PC-9 (cell line): ENCODE measurements around the gene KRT38. TPM values are rescaled to one million over a fixed set of nuclear protein-coding genes. Genes with fewer than 3 reads are reported as not detected.

Experiments used
- BruUV-seq: library from RNA; stranded (reverse); fragments of 400-500 nt; replicated peaks from 2 replicates; lab custom pipeline; 2021; lab: Mats Ljungman, UMichigan
- CTCF ChIA-PET: fragments of 300-600 bp; sonication (Branson Sonifier 250); formaldehyde crosslinking; loops from one replicate; lab custom pipeline; 2022; ENCODE audit warnings: antibody characterized with exemption; lab: Charles Lee
- POLR2A ChIA-PET: fragments of 300-600 bp; sonication (Branson Sonifier 250); formaldehyde crosslinking; loops from one replicate; lab custom pipeline; 2022; ENCODE audit warnings: antibody characterized with exemption; ENCODE audit not compliant: unreplicated experiment; lab: Charles Lee
- DNase-seq, 2 experiments: peaks; one replicate each; pipeline versions ENCODE4 v3.0.0 to v3.0.0-alpha.2; 2015 to 2022; ENCODE audit warnings: mixed read lengths in 1 of 2
- H2AFZ ChIP-seq: fragments of 200-600 bp; sonication (generic); 2 replicates; pipeline ENCODE4 v1.8.1; 2017; ENCODE audit warnings: antibody characterized with exemption
- H3F3A ChIP-seq: fragments of 200-600 bp; sonication (generic); 2 replicates; pipeline ENCODE4 v1.8.1; 2017; ENCODE audit warnings: antibody characterized with exemption, mild to moderate bottlenecking, low read depth; ENCODE audit not compliant: insufficient read depth
- H3K27ac ChIP-seq: fragments of 200-600 bp; sonication (generic); 2 replicates; pipeline ENCODE4 v1.6.1; 2016; ENCODE audit warnings: mixed run types
- H3K27me3 ChIP-seq: fragments of 200-600 bp; sonication (generic); 2 replicates; pipeline ENCODE4 v1.6.1; 2016; ENCODE audit warnings: low read depth, mixed run types; ENCODE audit not compliant: insufficient read depth
- H3K36me3 ChIP-seq: fragments of 200-600 bp; sonication (generic); 2 replicates; pipeline ENCODE4 v1.6.1; 2016; ENCODE audit warnings: low read depth, mixed run types
- H3K4me1 ChIP-seq: fragments of 200-600 bp; sonication (generic); replicated peaks from 2 replicates; pipeline ENCODE4 v1.6.1; 2016; ENCODE audit warnings: mixed run types; ENCODE audit not compliant: insufficient read depth
- H3K4me2 ChIP-seq: fragments of 200-600 bp; sonication (generic); 2 replicates; pipeline ENCODE4 v1.6.1; 2017; ENCODE audit warnings: mixed run types
- H3K4me3 ChIP-seq: fragments of 200-600 bp; sonication (generic); 2 replicates; pipeline ENCODE4 v1.6.1; 2016; ENCODE audit warnings: mixed run types
- H3K79me2 ChIP-seq: fragments of 200-600 bp; sonication (generic); 2 replicates; pipeline ENCODE4 v1.6.1; 2017; ENCODE audit warnings: low read depth, mixed run types
- H3K9me2 ChIP-seq: fragments of 200-600 bp; sonication (generic); 2 replicates; pipeline ENCODE4 v1.8.1; 2017; ENCODE audit warnings: mild to moderate bottlenecking; ENCODE audit not compliant: insufficient read depth
- H3K9me3 ChIP-seq: fragments of 200-600 bp; sonication (generic); 2 replicates; pipeline ENCODE4 v1.8.1; 2016; ENCODE audit warnings: low read depth; ENCODE audit not compliant: insufficient read depth
- H4K20me1 ChIP-seq: fragments of 200-600 bp; sonication (generic); 2 replicates; pipeline ENCODE4 v1.8.1; 2017; ENCODE audit not compliant: insufficient read depth
- EZH2 ChIP-seq: fragments of 200-600 bp; sonication (generic); IDR thresholded peaks from 2 replicates; pipeline ENCODE4 v1.8.0; 2017; ENCODE audit warnings: antibody characterized with exemption, low read depth
- intact Hi-C: fragments of 100-400 bp; cut with micrococcal nuclease; formaldehyde crosslinking; loops from one replicate; pipeline ENCODE4 v1.10.0; 2022; ENCODE audit not compliant: unreplicated experiment
- total RNA-seq: library from RNA; stranded (reverse); gene quantifications from 2 replicates; pipeline ENCODE4 v1.2.3, GENCODE V29; 2021
- TF ChIP-seq, protein P1 (sequence below): fragments of 200-600 bp; sonication (generic); conservative IDR thresholded peaks from 2 replicates; pipeline ENCODE4 v1.6.1; 2017; ENCODE audit warnings: mixed run types, antibody characterized with exemption, mild to moderate bottlenecking, moderate library complexity

KRT38 gene
- total RNA-seq, 1 experiment from 2014 or later = not detected

DNA sequence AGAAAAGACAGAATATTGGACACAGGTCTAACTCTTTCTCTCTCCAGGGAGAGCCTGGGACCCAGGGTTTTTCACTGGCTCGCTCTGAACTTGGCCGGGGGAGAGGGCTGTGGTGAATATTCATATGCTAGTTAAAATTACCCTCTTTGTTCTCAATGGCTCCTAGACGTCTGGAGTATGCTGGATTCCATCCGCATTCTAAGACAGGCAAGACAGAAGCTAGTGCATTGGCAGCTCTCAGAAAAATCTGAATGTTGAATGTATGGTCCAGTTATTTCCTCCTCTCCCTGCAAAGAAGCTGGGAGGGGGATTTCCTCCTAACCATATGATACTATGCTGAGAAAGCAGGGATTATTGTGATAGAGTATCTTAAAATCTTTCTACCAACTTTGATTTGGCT lies 53.1 kb downstream of the KRT38 start:
- intact Hi-C loops = no loop called here

DNA sequence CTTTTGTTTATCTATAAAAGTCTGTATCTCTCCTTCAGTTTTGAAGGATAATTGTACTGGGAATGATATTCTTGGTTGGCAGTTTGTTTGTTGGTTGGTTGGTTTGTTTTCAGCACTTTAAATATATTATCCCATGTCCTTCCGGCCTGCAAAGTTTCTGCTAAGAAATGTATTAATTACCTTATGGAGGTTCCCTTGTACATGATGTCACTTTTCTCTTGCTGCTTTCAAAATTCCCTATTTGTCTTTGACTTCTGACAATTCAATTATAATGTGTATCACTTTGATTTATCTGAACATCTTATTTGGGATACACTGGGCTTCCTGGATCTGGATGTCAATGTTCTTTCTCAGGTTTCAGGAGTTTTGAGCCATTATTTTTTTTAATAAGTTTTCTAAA lies 54.6 kb downstream of the KRT38 start:
- Histone ChIP-seq H3K27me3 (no peaks in the 10 kb centered on the region), H3K79me2 (no peaks in the 10 kb centered on the region), H4K20me1 (no peaks in the 10 kb centered on the region), H3K4me1 (peaks cover 3% of the 10 kb centered on the region; the same call in 1 of the 2 replicates), H3K9me2 (no peaks in the 10 kb centered on the region), H3K4me2 (no peak overlapping the region), H3K4me3 (no peak overlapping the region), H3F3A (no peaks in the 10 kb centered on the region), H2AFZ (no peak overlapping the region), H3K27ac (no peak overlapping the region), H3K9me3 (peaks cover 14% of the 10 kb centered on the region), H3K36me3 (no peaks in the 10 kb centered on the region)
- ChIA-PET CTCF (no interaction called here), POLR2A (no interaction called here)
- intact Hi-C loops = no loop called here
- TF ChIP-seq, protein P1, sequence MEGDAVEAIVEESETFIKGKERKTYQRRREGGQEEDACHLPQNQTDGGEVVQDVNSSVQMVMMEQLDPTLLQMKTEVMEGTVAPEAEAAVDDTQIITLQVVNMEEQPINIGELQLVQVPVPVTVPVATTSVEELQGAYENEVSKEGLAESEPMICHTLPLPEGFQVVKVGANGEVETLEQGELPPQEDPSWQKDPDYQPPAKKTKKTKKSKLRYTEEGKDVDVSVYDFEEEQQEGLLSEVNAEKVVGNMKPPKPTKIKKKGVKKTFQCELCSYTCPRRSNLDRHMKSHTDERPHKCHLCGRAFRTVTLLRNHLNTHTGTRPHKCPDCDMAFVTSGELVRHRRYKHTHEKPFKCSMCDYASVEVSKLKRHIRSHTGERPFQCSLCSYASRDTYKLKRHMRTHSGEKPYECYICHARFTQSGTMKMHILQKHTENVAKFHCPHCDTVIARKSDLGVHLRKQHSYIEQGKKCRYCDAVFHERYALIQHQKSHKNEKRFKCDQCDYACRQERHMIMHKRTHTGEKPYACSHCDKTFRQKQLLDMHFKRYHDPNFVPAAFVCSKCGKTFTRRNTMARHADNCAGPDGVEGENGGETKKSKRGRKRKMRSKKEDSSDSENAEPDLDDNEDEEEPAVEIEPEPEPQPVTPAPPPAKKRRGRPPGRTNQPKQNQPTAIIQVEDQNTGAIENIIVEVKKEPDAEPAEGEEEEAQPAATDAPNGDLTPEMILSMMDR = no peak
- no peak for TF ChIP-seq EZH2
- no TSS peak for BruUV-seq
- no peak for DNase-seq

More for the DNA sequence above, 53.1 kb downstream of the KRT38 start:
- peaks cover 11% of the 10 kb centered on the region for H3K4me1 ChIP-seq
- ChIA-PET POLR2A (no interaction called here), CTCF (no interaction called here)
- no peaks in the 10 kb centered on the region for H4K20me1 ChIP-seq
- H3K9me3 ChIP-seq = peaks cover 14% of the 10 kb centered on the region
- no peak overlapping the region for H3K4me3 ChIP-seq
- no peak overlapping the region for H3K27ac ChIP-seq
- H3K4me2 ChIP-seq = no peak overlapping the region
- BruUV-seq = no TSS peak
- no peaks in the 10 kb centered on the region for H3F3A ChIP-seq
- no peak overlapping the region for H2AFZ ChIP-seq
- no peaks in the 10 kb centered on the region for H3K9me2 ChIP-seq
- H3K79me2 ChIP-seq = no peaks in the 10 kb centered on the region
- TF ChIP-seq, protein P1 = no peak
- TF ChIP-seq EZH2 = no peak
- DNase-seq = no peak
- H3K36me3 ChIP-seq = no peaks in the 10 kb centered on the region
- no peaks in the 10 kb centered on the region for H3K27me3 ChIP-seq

Other genes starting within 250 kb of the KRT38 start
- not detected in 2 replicates for gene KRTAP9-2, start 214.3 kb downstream of the KRT38 start, total RNA-seq
- not detected in 2 replicates for gene KRTAP9-3, start 208.5 kb downstream of the KRT38 start, total RNA-seq
- gene KRTAP9-8, start 203.0 kb downstream of the KRT38 start, total RNA-seq = not detected in 2 replicates
- gene KRTAP9-4, start 191.3 kb downstream of the KRT38 start, total RNA-seq = not detected in 2 replicates
- not detected in 2 replicates for gene KRTAP9-9, start 185.6 kb downstream of the KRT38 start, total RNA-seq
- gene KRTAP9-6, start 175.6 kb downstream of the KRT38 start, total RNA-seq = not detected in 2 replicates
- not detected in 2 replicates for gene KRTAP9-7, start 165.3 kb downstream of the KRT38 start, total RNA-seq
- gene KRTAP29-1, start 138.1 kb downstream of the KRT38 start, total RNA-seq = not detected in 2 replicates
- gene KRTAP16-1, start 131.7 kb downstream of the KRT38 start, total RNA-seq = not detected in 2 replicates
- gene KRTAP17-1, start 125.3 kb downstream of the KRT38 start, total RNA-seq = not detected in 2 replicates
- not detected in 2 replicates for gene KRT33A, start 90.2 kb downstream of the KRT38 start, total RNA-seq
- gene KRT33B, start 71.2 kb downstream of the KRT38 start, total RNA-seq = not detected in 2 replicates
- 0.45 and 1.4 TPM in 2 replicates for gene KRT34, start 58.7 kb downstream of the KRT38 start, total RNA-seq
- not detected in 2 replicates for gene KRT31, start 43.4 kb downstream of the KRT38 start, total RNA-seq
- gene KRT37, start 16.4 kb downstream of the KRT38 start, total RNA-seq = not detected in 2 replicates
- not detected in 2 replicates for gene KRT32, start 26.4 kb upstream of the KRT38 start, total RNA-seq
- gene KRT35, start 40.2 kb upstream of the KRT38 start, total RNA-seq = not detected in 2 replicates
- gene KRT36, start 48.9 kb upstream of the KRT38 start, total RNA-seq = not detected in 2 replicates
- 606 and 1,548 TPM in 2 replicates for gene KRT13, start 64.6 kb upstream of the KRT38 start, total RNA-seq
- 41.9 and 49.9 TPM in 2 replicates for gene KRT15, start 77.9 kb upstream of the KRT38 start, total RNA-seq
- 1,811 and 2,277 TPM in 2 replicates for gene KRT19, start 87.3 kb upstream of the KRT38 start, total RNA-seq
- gene KRT9, start 131.1 kb upstream of the KRT38 start, total RNA-seq = 0.55 and 0.73 TPM in 2 replicates
- gene KRT14, start 145.9 kb upstream of the KRT38 start, total RNA-seq = 2.2 and 2.5 TPM in 2 replicates
- gene KRT16, start 171.8 kb upstream of the KRT38 start, total RNA-seq = 41.7 and 53.5 TPM in 2 replicates
- gene KRT17, start 183.6 kb upstream of the KRT38 start, total RNA-seq = 29.0 and 80.8 TPM in 2 replicates
- 775 and 874 TPM in 2 replicates for gene EIF1, start 247.9 kb upstream of the KRT38 start, total RNA-seq